K562 (cell line): Measurements from ENCODE around the gene TSC22D2. TPM values are rescaled to one million over a fixed set of nuclear protein-coding genes. Genes with fewer than 3 reads are reported as not detected.
A peak's percentile ranks its signal among the peaks of the same experiment; 100 is the strongest.

Source experiments
- ARNT ChIP-seq, 2 experiments: fragments of 450-650 bp; IDR thresholded peaks; 2 replicates each; pipeline ENCODE4 v1.6.1; 2016; ENCODE audit warnings: mild to moderate bottlenecking in 1 of 2
- HNRNPLL ChIP-seq: fragments of 200-400 bp; formaldehyde crosslinking; IDR thresholded peaks from 2 replicates; pipeline ENCODE4 v1.6.1; 2017; ENCODE audit warnings: low read length, low read depth, mild to moderate bottlenecking; ENCODE audit not compliant: poor library complexity, severe bottlenecking
- KAT2B ChIP-seq: IDR thresholded peaks from one replicate; pipeline ENCODE4 v1.6.1; 2012; ENCODE audit warnings: low read depth, mild to moderate bottlenecking, control low read depth, inconsistent platforms, low read length, moderate library complexity
- MITF ChIP-seq: IDR thresholded peaks from 2 replicates; pipeline ENCODE4 v1.6.1; 2014; ENCODE audit warnings: antibody characterized with exemption
- SP1 ChIP-seq: sonication (generic); formaldehyde crosslinking; IDR thresholded peaks from 2 replicates; pipeline ENCODE4 v1.8.1; 2022; ENCODE audit warnings: mild to moderate bottlenecking, missing genetic modification reagents
- TOE1 ChIP-seq, 2 experiments: fragments of 450-650 bp in 1 of 2; sonication (generic) in 1 of 2; formaldehyde crosslinking in 1 of 2; IDR thresholded peaks; 2 replicates each; pipeline versions ENCODE4 v1.7.1 to v1.8.0; 2016 to 2022; ENCODE audit warnings: borderline replicate concordance in 2 of 2, mild to moderate bottlenecking in 2 of 2, antibody characterized with exemption in 1 of 2, inconsistent platforms in 1 of 2, low read depth in 1 of 2, missing genetic modification reagents in 1 of 2, moderate library complexity in 1 of 2
- ZBTB40 ChIP-seq, 2 experiments: fragments of 450-650 bp in 1 of 2; sonication (generic) in 1 of 2; formaldehyde crosslinking in 1 of 2; IDR thresholded peaks; 2 replicates each; pipeline versions ENCODE4 v1.7.1 to v1.9.0; 2016 to 2022; ENCODE audit warnings: inconsistent platforms in 1 of 2, mild to moderate bottlenecking in 1 of 2, missing genetic modification reagents in 1 of 2
- polyA plus RNA-seq, 8 experiments: library from polyadenylated mRNA; depleted of rRNA in 4 of 8; stranded (reverse) in 5 of 8; unstranded in 3 of 8; fragments of >200 nt; fragmentation: Nextera tagmentation in 2 of 8; fragmentation: Illumina TruSeq in 1 of 8; extraction: Ambion mirVana in 2 of 8; extraction: Trizol in 1 of 8; gene quantifications; 2 replicates each; pipeline versions ENCODE4 v1.2.1 to v1.2.3, GENCODE V29; 2011 to 2014; ENCODE audit warnings: inconsistent platforms in 1 of 8, missing spikeins in 1 of 8
- total RNA-seq, 7 experiments: library from RNA; depleted of rRNA in 6 of 7; stranded (reverse); fragments of >200 nt in 6 of 7; fragmentation: Illumina TruSeq in 2 of 7; extraction: Trizol in 2 of 7; gene quantifications; 2 replicates each; pipeline versions ENCODE4 v1.2.1 to v1.2.3, GENCODE V29; 2011 to 2021; ENCODE audit warnings: low replicate concordance in 1 of 7

The TSC22D2 gene
- total and polyA plus RNA-seq, 9 of the 15 experiments (the other 6 are each of a cell fraction or from before 2014, with no cell fraction given) = 5.5 to 44.0 (median 19.3) TPM

GRCh38 chr3:150407051-150407807 lies 869 bp upstream of the TSC22D2 start (continued):
- TF ChIP-seq ZBTB40 (IDR thresholded peaks at IDR 0.05) (0 out of 2 replicates have a peak, but pooled peaks have one; percentile 37), ZBTB40 (CRISPR knock-in tag; IDR thresholded peaks at IDR 0.05) (no peak), HNRNPLL (no peak), TOE1 (IDR thresholded peaks at IDR 0.05; ENCODE audit: borderline replicate concordance) (0 out of 2 replicates have a peak, but pooled peaks have one; percentile 13), TOE1 (CRISPR knock-in tag; IDR thresholded peaks at IDR 0.05; ENCODE audit: borderline replicate concordance, low read depth) (no peak), MITF (no peak), KAT2B (no peak), ARNT (IDR thresholded peaks at IDR 0.05) (0 out of 4 replicates have a peak, but pooled peaks of 1 of the 2 experiments have one; percentile 69), SP1 (CRISPR knock-in tag) (peak; percentile 13; the same call in 1 of the 2 replicates)
